Measurements from ENCODE around the gene BEST1.

The BEST1 gene

DNA sequence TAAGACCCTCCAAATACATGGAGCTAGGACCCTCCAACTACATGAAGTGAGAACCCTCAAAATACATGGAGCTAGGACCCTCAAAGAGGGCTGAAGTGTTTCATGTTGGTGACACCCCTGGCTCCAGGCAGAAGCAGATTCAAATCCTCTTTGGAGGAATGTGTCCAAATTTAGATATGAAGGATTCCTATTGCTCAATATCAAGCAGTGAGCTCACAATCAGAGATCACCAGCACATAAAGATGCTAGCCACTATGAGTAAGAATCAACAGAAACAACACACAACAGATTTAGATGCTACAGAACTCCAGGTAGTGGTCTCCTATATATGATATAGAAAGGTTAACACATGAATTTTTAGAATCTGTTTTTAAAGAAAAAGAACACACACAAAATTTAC is 21.5 kb upstream of the BEST1 start:
- Histone ChIP-seq H3K9me3 (no peaks in the 10 kb centered on the region), H3K27ac (no peak overlapping the region), H3K36me3 (no peaks in the 10 kb centered on the region), H3K27me3 (no peaks in the 10 kb centered on the region), H3K4me1 (ENCODE audit: control insufficient read depth in 1 of 2, insufficient read depth in 1 of 2, low read depth in 1 of 2, low read length in 1 of 2) (peaks cover 1 to 3% of the 10 kb centered on the region in 2 experiments), H3K4me3 (ENCODE audit: low read depth in 1 of 2, low read length in 1 of 2) (no peak overlapping the region)
- TF ChIP-seq, protein P1, sequence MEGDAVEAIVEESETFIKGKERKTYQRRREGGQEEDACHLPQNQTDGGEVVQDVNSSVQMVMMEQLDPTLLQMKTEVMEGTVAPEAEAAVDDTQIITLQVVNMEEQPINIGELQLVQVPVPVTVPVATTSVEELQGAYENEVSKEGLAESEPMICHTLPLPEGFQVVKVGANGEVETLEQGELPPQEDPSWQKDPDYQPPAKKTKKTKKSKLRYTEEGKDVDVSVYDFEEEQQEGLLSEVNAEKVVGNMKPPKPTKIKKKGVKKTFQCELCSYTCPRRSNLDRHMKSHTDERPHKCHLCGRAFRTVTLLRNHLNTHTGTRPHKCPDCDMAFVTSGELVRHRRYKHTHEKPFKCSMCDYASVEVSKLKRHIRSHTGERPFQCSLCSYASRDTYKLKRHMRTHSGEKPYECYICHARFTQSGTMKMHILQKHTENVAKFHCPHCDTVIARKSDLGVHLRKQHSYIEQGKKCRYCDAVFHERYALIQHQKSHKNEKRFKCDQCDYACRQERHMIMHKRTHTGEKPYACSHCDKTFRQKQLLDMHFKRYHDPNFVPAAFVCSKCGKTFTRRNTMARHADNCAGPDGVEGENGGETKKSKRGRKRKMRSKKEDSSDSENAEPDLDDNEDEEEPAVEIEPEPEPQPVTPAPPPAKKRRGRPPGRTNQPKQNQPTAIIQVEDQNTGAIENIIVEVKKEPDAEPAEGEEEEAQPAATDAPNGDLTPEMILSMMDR (IDR thresholded peaks at IDR 0.05) = no peak

DNA sequence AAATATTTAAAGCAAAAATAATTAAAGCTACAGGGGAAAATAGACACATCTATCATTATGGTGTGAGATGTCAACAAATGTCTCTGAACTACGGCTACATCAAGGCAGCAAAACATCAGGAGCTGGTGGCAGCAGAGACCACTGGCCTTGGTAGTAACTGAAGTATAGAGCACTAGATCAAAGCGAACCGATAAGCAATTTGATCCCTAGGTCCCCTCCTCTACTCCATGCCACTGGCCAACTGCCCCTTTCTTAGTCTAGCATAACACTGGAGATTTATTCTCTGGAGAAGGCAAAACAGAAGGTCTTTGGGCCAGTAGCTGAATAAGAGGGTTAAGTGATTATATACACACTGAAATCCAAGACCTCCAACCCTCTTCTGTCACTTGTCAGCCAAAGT is 19.2 kb upstream of the BEST1 start:
- Histone ChIP-seq H3K27ac (no peak overlapping the region), H3K36me3 (no peaks in the 10 kb centered on the region), H3K27me3 (no peaks in the 10 kb centered on the region), H3K4me1 (ENCODE audit: control insufficient read depth in 1 of 2, insufficient read depth in 1 of 2, low read depth in 1 of 2, low read length in 1 of 2) (no peaks in the 10 kb centered on the region), H3K9me3 (no peaks in the 10 kb centered on the region), H3K4me3 (ENCODE audit: low read depth in 1 of 2, low read length in 1 of 2) (no peak overlapping the region)
- TF ChIP-seq, protein P1 (IDR thresholded peaks at IDR 0.05) = no peak

DNA sequence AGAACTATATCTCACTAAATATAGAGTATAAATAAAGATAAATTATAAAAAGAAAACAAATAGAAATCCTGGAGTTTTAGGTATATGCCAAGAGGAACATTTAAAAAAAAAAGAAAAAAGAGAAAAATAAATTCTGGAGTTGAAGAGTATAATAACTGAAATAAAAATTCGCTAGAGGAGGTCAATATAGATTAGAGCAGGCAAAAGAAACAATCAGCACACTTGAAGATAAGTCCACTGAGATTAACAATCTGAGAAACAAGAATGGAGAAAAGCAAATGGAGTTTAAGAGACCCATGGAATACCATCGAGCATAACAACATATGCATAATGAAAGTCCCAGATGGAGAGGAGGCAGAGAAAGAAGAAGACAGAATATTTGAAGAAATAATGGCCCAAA is 14.3 kb upstream of the BEST1 start:
- Histone ChIP-seq H3K27me3 (peaks cover 4% of the 10 kb centered on the region), H3K36me3 (no peaks in the 10 kb centered on the region), H3K27ac (no peak overlapping the region), H3K9me3 (no peaks in the 10 kb centered on the region), H3K4me3 (ENCODE audit: low read depth in 1 of 2, low read length in 1 of 2) (no peak overlapping the region), H3K4me1 (ENCODE audit: control insufficient read depth in 1 of 2, insufficient read depth in 1 of 2, low read depth in 1 of 2, low read length in 1 of 2) (no peaks in the 10 kb centered on the region)
- TF ChIP-seq, protein P1 (IDR thresholded peaks at IDR 0.05) = no peak

DNA sequence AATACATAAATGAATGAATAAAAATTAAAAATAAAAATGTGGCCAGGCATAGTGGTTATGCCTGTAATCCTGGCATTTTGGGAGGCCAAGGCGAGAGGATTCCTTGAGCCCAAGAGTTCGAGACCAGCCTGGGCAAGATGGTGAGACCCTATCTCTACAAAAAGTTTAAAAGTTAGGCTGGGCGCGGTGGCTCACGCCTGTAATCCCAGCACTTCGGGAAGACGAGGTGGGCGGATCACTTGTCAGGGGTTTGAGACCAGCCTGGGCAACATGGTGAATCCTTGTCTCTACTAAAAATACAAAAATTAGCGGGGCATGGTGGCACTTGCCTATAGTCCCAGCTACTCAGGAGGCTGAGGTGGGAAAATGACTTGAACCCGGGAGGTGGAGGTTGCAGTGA is 9.7 kb upstream of the BEST1 start:
- Histone ChIP-seq H3K9me3 (no peaks in the 10 kb centered on the region), H3K27ac (no peak overlapping the region), H3K27me3 (peaks cover 12% of the 10 kb centered on the region), H3K4me1 (ENCODE audit: control insufficient read depth in 1 of 2, insufficient read depth in 1 of 2, low read depth in 1 of 2, low read length in 1 of 2) (no peaks in the 10 kb centered on the region), H3K36me3 (no peaks in the 10 kb centered on the region), H3K4me3 (ENCODE audit: low read depth in 1 of 2, low read length in 1 of 2) (no peak overlapping the region)
- TF ChIP-seq, protein P1 (IDR thresholded peaks at IDR 0.05) = no peak

DNA sequence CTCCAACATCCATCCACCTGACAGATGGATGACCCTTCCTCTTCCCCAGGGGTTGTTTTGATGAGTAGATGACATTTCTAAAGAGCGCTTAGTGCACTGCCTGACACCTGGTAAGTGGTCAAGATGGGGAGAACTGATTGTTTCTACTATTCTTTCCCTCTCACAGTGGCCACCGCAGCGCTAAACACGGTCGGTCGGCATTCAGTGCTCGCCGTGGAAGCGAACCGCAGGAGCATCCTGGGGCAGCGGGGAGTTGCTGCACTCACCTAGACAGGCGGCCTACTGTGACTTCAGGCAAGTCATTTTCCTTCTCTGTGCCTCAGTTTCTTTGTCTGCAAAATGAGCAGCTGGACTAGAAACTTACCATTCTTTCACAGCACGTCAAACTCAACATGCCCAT is 5.0 kb upstream of the BEST1 start:
- no peak overlapping the region for H3K4me3 ChIP-seq (ENCODE audit: low read depth in 1 of 2, low read length in 1 of 2)
- H3K4me1 ChIP-seq (ENCODE audit: control insufficient read depth in 1 of 2, insufficient read depth in 1 of 2, low read depth in 1 of 2, low read length in 1 of 2) = peaks cover 9 to 17% of the 10 kb centered on the region in 2 experiments
- H3K36me3 ChIP-seq = no peaks in the 10 kb centered on the region
- TF ChIP-seq, protein P1 (IDR thresholded peaks at IDR 0.05) = no peak
- no peak overlapping the region for H3K27ac ChIP-seq
- peaks cover 8% of the 10 kb centered on the region for H3K27me3 ChIP-seq
- H3K9me3 ChIP-seq = no peaks in the 10 kb centered on the region

DNA sequence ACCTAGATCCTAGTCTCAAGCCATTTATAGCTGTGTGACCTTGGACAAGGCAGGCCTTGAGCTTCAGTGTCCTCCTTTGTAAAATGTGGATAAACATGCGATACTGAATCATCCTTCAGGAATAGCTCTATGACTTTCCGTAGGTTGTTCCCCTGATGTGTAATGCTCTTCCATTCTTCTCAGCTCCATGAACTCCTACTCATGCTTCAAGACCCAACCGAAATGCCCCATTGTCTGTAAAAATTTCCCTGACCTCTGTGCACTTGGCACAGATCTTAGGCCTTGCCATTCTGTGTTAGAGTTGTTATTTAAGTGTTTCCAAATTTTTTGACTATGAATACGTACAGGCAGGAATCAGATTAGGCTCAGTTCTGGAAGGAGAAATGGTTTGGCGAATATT is 3.3 kb upstream of the BEST1 start:
- Histone ChIP-seq H3K27ac (no peak overlapping the region), H3K4me1 (ENCODE audit: control insufficient read depth in 1 of 2, insufficient read depth in 1 of 2, low read depth in 1 of 2, low read length in 1 of 2) (peaks cover 9 to 23% of the 10 kb centered on the region in 2 experiments), H3K4me3 (ENCODE audit: low read depth in 1 of 2, low read length in 1 of 2) (no peak overlapping the region), H3K27me3 (peaks cover 8% of the 10 kb centered on the region), H3K36me3 (no peaks in the 10 kb centered on the region), H3K9me3 (no peaks in the 10 kb centered on the region)
- TF ChIP-seq, protein P1 (IDR thresholded peaks at IDR 0.05) = no peak
